HCT116 (cell line): Measurements from ENCODE around the gene FAM81B.

ENCODE experiments used
- EZH2 ChIP-seq: fragments of 200-600 bp; sonication (generic); IDR thresholded peaks from 2 replicates; pipeline ENCODE4 v1.6.1; 2017; ENCODE audit warnings: antibody characterized with exemption, mixed run types
- TF ChIP-seq, protein P1 (sequence below), 3 experiments: fragments of 200-600 bp in 1 of 3; sonication (generic) in 1 of 3; IDR thresholded peaks in 2 of 3; conservative IDR thresholded peaks in 1 of 3; 2 replicates each; pipeline ENCODE4 v1.5.1; 2012 to 2017; ENCODE audit warnings: low read depth in 2 of 3, low read length in 2 of 3, antibody characterized with exemption in 1 of 3, borderline replicate concordance in 1 of 3, control low read depth in 1 of 3, mild to moderate bottlenecking in 1 of 3, mixed read lengths in 1 of 3, mixed run types in 1 of 3, moderate library complexity in 1 of 3; ENCODE audit not compliant: insufficient read depth in 1 of 3

DNA sequence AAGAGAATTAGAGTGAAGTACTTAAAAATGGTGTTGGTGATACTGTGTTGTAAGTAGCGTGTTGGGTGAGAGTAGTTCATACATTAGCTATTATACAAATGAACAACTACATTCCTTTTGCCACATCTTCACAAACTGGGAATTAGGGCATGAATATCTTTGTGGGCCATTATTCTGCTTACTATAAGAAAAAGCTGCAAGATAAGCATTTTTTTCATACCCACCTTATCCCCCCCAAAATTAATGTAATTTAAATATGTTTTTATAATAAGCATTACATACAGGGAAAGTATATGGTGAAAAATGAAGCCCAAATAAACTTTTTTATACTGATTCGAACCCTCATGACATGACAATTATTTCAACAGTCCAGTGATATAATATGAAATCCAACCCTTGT, 69.5 kb downstream of the FAM81B start:
- TF ChIP-seq, protein P1, sequence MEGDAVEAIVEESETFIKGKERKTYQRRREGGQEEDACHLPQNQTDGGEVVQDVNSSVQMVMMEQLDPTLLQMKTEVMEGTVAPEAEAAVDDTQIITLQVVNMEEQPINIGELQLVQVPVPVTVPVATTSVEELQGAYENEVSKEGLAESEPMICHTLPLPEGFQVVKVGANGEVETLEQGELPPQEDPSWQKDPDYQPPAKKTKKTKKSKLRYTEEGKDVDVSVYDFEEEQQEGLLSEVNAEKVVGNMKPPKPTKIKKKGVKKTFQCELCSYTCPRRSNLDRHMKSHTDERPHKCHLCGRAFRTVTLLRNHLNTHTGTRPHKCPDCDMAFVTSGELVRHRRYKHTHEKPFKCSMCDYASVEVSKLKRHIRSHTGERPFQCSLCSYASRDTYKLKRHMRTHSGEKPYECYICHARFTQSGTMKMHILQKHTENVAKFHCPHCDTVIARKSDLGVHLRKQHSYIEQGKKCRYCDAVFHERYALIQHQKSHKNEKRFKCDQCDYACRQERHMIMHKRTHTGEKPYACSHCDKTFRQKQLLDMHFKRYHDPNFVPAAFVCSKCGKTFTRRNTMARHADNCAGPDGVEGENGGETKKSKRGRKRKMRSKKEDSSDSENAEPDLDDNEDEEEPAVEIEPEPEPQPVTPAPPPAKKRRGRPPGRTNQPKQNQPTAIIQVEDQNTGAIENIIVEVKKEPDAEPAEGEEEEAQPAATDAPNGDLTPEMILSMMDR (IDR thresholded peaks at IDR 0.05 in 2 of 3, conservative IDR thresholded peaks at IDR 0.05 in 1 of 3; ENCODE audit: borderline replicate concordance in 1 of 3, insufficient read depth in 1 of 3, low read depth in 2 of 3, low read length in 2 of 3), result no peak
- no peak for TF ChIP-seq EZH2
